ENCODE data around the gene UBAC2. TPM values are rescaled to one million over a fixed set of nuclear protein-coding genes. Genes with fewer than 3 reads are reported as not detected.

Gene UBAC2
- total RNA-seq, 1 donor from 2014 or later: 33.4 TPM

- no peak for DNase-seq (ENCODE audit: low spot score)
- no peak for ATAC-seq
Measured at GRCh38 chr13:99307648-99308339, 107.1 kb downstream of the UBAC2 start.

GRCh38 chr13:99308471-99309087, 107.9 kb downstream of the UBAC2 start:
- no peak for ATAC-seq
- no peak for DNase-seq (ENCODE audit: low spot score)

- ATAC-seq (no peak), DNase-seq (ENCODE audit: low spot score) (no peak)
Measured at GRCh38 chr13:99310382-99311031, 109.9 kb downstream of the UBAC2 start.

- no peak for ATAC-seq
- no peak for DNase-seq (ENCODE audit: low spot score)
Measured at GRCh38 chr13:99311137-99311536, 110.5 kb downstream of the UBAC2 start.

- ATAC-seq: no peak
Measured at GRCh38 chr13:99311748-99312492, 111.3 kb downstream of the UBAC2 start.

GRCh38 chr13:99312493-99312883, 111.8 kb downstream of the UBAC2 start:
- no peak for DNase-seq (ENCODE audit: low spot score)
- peak; percentile 42 for ATAC-seq

More at GRCh38 chr13:99311748-99312492, 111.3 kb downstream of the UBAC2 start:
- no peak for DNase-seq (ENCODE audit: low spot score)

GRCh38 chr13:99313501-99313900, 112.8 kb downstream of the UBAC2 start:
- no peak for DNase-seq (ENCODE audit: low spot score)
- ATAC-seq: peak; percentile 61

GRCh38 chr13:99313941-99314340, 113.3 kb downstream of the UBAC2 start:
- DNase-seq (ENCODE audit: low spot score) (no peak), ATAC-seq (peak; percentile 63)

- ATAC-seq: no peak
- DNase-seq (ENCODE audit: low spot score): no peak
Measured at GRCh38 chr13:99314640-99315176, 114.1 kb downstream of the UBAC2 start.

GRCh38 chr13:99315186-99315585, 114.5 kb downstream of the UBAC2 start:
- ATAC-seq (no peak), DNase-seq (ENCODE audit: low spot score) (no peak)

- DNase-seq (ENCODE audit: low spot score) (no peak), ATAC-seq (no peak)
Measured at GRCh38 chr13:99316224-99316623, 115.6 kb downstream of the UBAC2 start.

- ATAC-seq: peak; percentile 69
Measured at GRCh38 chr13:99316657-99317256, 116.1 kb downstream of the UBAC2 start.

GRCh38 chr13:99320693-99321481, 120.2 kb downstream of the UBAC2 start:
- ATAC-seq (no peak), DNase-seq (ENCODE audit: low spot score) (no peak)

More at GRCh38 chr13:99316657-99317256, 116.1 kb downstream of the UBAC2 start:
- no peak for DNase-seq (ENCODE audit: low spot score)

GRCh38 chr13:99321709-99322108, 121.1 kb downstream of the UBAC2 start:
- ATAC-seq (no peak), DNase-seq (ENCODE audit: low spot score) (no peak)

- DNase-seq (ENCODE audit: low spot score) (no peak), ATAC-seq (no peak)
Measured at GRCh38 chr13:99322297-99323103, 121.8 kb downstream of the UBAC2 start.

- no peak for DNase-seq (ENCODE audit: low spot score)
- ATAC-seq: no peak
Measured at GRCh38 chr13:99323488-99323887, 122.8 kb downstream of the UBAC2 start.

- ATAC-seq (no peak), DNase-seq (ENCODE audit: low spot score) (no peak)
Measured at GRCh38 chr13:99326012-99326411, 125.4 kb downstream of the UBAC2 start.

- ATAC-seq (no peak), DNase-seq (ENCODE audit: low spot score) (no peak)
Measured at GRCh38 chr13:99327126-99327525, 126.5 kb downstream of the UBAC2 start.

- ATAC-seq: no peak
- no peak for DNase-seq (ENCODE audit: low spot score)
Measured at GRCh38 chr13:99327761-99328160, 127.1 kb downstream of the UBAC2 start.
